Measurements from ENCODE around the gene TRAPPC3.

DNA sequence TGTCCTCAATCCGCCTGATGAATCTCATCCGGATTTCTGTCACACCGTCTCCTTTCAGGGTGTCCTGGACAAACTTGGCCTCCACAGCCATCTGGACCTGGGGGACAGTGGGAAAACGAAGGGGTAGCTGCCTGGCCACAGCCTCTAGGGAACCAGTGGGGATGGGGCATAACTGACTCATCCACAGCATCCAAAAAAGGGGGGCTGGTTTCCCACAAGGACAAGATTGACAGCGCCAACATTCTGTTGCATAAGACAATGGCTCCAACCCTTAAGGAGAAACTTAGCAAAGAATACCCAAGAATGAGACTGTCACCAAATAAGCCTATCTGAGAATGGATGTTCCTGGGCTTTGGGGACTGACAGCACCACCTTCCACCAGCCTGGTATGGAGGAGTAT is 12.1 kb downstream of the TRAPPC3 start:
- TF ChIP-seq, protein P1, sequence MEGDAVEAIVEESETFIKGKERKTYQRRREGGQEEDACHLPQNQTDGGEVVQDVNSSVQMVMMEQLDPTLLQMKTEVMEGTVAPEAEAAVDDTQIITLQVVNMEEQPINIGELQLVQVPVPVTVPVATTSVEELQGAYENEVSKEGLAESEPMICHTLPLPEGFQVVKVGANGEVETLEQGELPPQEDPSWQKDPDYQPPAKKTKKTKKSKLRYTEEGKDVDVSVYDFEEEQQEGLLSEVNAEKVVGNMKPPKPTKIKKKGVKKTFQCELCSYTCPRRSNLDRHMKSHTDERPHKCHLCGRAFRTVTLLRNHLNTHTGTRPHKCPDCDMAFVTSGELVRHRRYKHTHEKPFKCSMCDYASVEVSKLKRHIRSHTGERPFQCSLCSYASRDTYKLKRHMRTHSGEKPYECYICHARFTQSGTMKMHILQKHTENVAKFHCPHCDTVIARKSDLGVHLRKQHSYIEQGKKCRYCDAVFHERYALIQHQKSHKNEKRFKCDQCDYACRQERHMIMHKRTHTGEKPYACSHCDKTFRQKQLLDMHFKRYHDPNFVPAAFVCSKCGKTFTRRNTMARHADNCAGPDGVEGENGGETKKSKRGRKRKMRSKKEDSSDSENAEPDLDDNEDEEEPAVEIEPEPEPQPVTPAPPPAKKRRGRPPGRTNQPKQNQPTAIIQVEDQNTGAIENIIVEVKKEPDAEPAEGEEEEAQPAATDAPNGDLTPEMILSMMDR (conservative IDR thresholded peaks at IDR 0.05 in 1 of 2, IDR thresholded peaks at IDR 0.05 in 1 of 2; ENCODE audit: low read depth in 1 of 2, low read length in 2 of 2), result no peak
- TF ChIP-seq EZH2 (IDR thresholded peaks at IDR 0.05; ENCODE audit: low read length, missing control alignments), result no peak
